Adrenal gland (tissue), 5 donors: ENCODE results near the gene TYRO3.

Experiments used
- CTCF ChIP-seq, 6 experiments: fragments of 450-650 bp in 4 of 6; fragments of 200-600 bp in 2 of 6; sonication (generic) in 1 of 6; IDR thresholded peaks; 1 replicate in 5 of 6; 2 replicates in 1 of 6; pipeline versions ENCODE4 v1.5.1 to v1.8.0; 2016 to 2021; ENCODE audit warnings: antibody characterized with exemption in 6 of 6, mild to moderate bottlenecking in 2 of 6, moderate library complexity in 1 of 6
- POLR2A ChIP-seq, 2 donors: fragments of 450-650 bp; IDR thresholded peaks; one replicate each; pipeline ENCODE4 v1.6.1; 2017; ENCODE audit warnings: antibody characterized with exemption in 2 of 2, mild to moderate bottlenecking in 2 of 2, moderate library complexity in 1 of 2
- donor health status: DM: no; HTN: no; CAD: no.

GRCh38 chr15:41510728-41511127 is 48.3 kb upstream of the TYRO3 start:
- TF ChIP-seq CTCF (IDR thresholded peaks at IDR 0.05) (no peak), POLR2A (IDR thresholded peaks at IDR 0.05) (no peak)
